Activated CD8-positive, alpha-beta memory T cell treated with anti-CD3 and anti-CD28 coated beads for 36 hours (primary cell): ENCODE measurements around the gene KIF11. TPM values are rescaled to one million over a fixed set of nuclear protein-coding genes. Genes with fewer than 3 reads are reported as not detected.
"Not testable (repeated sequence)": the region's sequence is repeated elsewhere in the genome, so short reads cannot be mapped to it uniquely, and the experiment has no call there.

ENCODE experiments used
- CTCF ChIA-PET: fragments of 350-600 bp; sonication (Branson Sonifier 250); formaldehyde crosslinking; loops from one replicate; lab custom pipeline; 2021; ENCODE audit warnings: antibody characterized with exemption; lab: Charles Lee
- POLR2A ChIA-PET: fragments of 350-600 bp; sonication (Branson Sonifier 250); formaldehyde crosslinking; loops from one replicate; lab custom pipeline; 2021; ENCODE audit warnings: antibody characterized with exemption; lab: Charles Lee
- total RNA-seq, 2 experiments: library from RNA; stranded (reverse); gene quantifications; one replicate each; pipeline ENCODE4 v1.2.3, GENCODE V29; 2021

Gene KIF11
- total RNA-seq, 2 experiments from 2014 or later, result 40.5 to 40.7 TPM

GRCh38 chr10:92574548-92575261, 18.2 kb upstream of the KIF11 start:
- POLR2A ChIA-PET, result interaction anchor here (0.6 to 2.9 kb wide), 6 partner anchors 11 to 327 kb away, joined by 3 to 23 read pairs (median 4); partner anchors contain the start of genes CPEB3, KIF11 and MARCHF5
- CTCF ChIA-PET, result interaction anchor here (0.7 to 6.9 kb wide), 8 partner anchors 18 to 113 kb away, joined by 3 to 49 read pairs (median 4); partner anchors contain the start of gene KIF11

- CTCF ChIA-PET, result interaction anchor here (0.6 to 6.9 kb wide), 5 partner anchors 11 to 1325 kb away, joined by 3 to 49 read pairs (median 3); partner anchors contain the start of gene KIF11
- POLR2A ChIA-PET, result no interaction called here
These were observed 17.0 kb upstream of the KIF11 start for GRCh38 chr10:92575961-92576360.

GRCh38 chr10:92582347-92582746, 10.6 kb upstream of the KIF11 start:
- CTCF ChIA-PET, POLR2A ChIA-PET: not testable (repeated sequence)

GRCh38 chr10:92590623-92591549, 2.0 kb upstream of the KIF11 start:
- POLR2A ChIA-PET, result interaction anchor here (0.6 to 3.0 kb wide), 5 partner anchors 11 to 300 kb away, joined by 3 to 23 read pairs (median 4); partner anchors contain the start of genes CPEB3, IDE and MARCHF5

GRCh38 chr10:92591550-92592022, 1.3 kb upstream of the KIF11 start:
- CTCF ChIA-PET, result interaction anchor here (1.0 to 1.8 kb wide), 2 partner anchors 15 to 75 kb away, joined by 3 read pairs; no protein-coding TSS in a partner anchor
- POLR2A ChIA-PET, result interaction anchor here (1.3 to 3.0 kb wide), 2 partner anchors 17 to 301 kb away, joined by 3 to 23 read pairs; partner anchors contain the start of genes CPEB3, IDE and MARCHF5

More at GRCh38 chr10:92590623-92591549, 2.0 kb upstream of the KIF11 start:
- CTCF ChIA-PET, result interaction anchor here (1.0 to 1.8 kb wide), 3 partner anchors 15 to 74 kb away, joined by 3 read pairs; no protein-coding TSS in a partner anchor

- CTCF ChIA-PET, result no interaction called here
- POLR2A ChIA-PET, result interaction anchor here (0.5 to 0.8 kb wide), 2 partner anchors 20 to 276 kb away, joined by 3 to 9 read pairs; partner anchors contain the start of gene IDE
These were observed 974 bp downstream of the KIF11 start for GRCh38 chr10:92593619-92594588.

GRCh38 chr10:92595505-92595904, 2.6 kb downstream of the KIF11 start:
- ChIA-PET POLR2A (no interaction called here), CTCF (no interaction called here)

GRCh38 chr10:92598321-92598720, 5.4 kb downstream of the KIF11 start:
- CTCF ChIA-PET, result no interaction called here
- POLR2A ChIA-PET, result no interaction called here

GRCh38 chr10:92604841-92605240, 11.9 kb downstream of the KIF11 start:
- POLR2A ChIA-PET, result no interaction called here
- CTCF ChIA-PET, result no interaction called here

- CTCF ChIA-PET, result no interaction called here
These were observed 22.6 kb downstream of the KIF11 start for GRCh38 chr10:92615515-92615914.

GRCh38 chr10:92619368-92619767, 26.4 kb downstream of the KIF11 start:
- ChIA-PET POLR2A (interaction anchor here (0.7 kb wide), 1 partner anchor 16 kb away, joined by 4 read pairs; no protein-coding TSS in a partner anchor), CTCF (interaction anchor here (0.7 kb wide), 1 partner anchor 200 kb away, joined by 3 read pairs; no protein-coding TSS in a partner anchor)

More at GRCh38 chr10:92615515-92615914, 22.6 kb downstream of the KIF11 start:
- POLR2A ChIA-PET, result no interaction called here

- CTCF ChIA-PET, result no interaction called here
- POLR2A ChIA-PET, result interaction anchor here (0.5 kb wide), 1 partner anchor 127 kb away, joined by 3 read pairs; no protein-coding TSS in a partner anchor
These were observed 35.0 kb downstream of the KIF11 start for GRCh38 chr10:92627845-92628480.

- CTCF ChIA-PET, result no interaction called here
- POLR2A ChIA-PET, result no interaction called here
These were observed 37.0 kb downstream of the KIF11 start for GRCh38 chr10:92629945-92630344.

GRCh38 chr10:92638037-92638436, 45.1 kb downstream of the KIF11 start:
- POLR2A ChIA-PET, result no interaction called here
- CTCF ChIA-PET, result no interaction called here

- ChIA-PET CTCF (no interaction called here), POLR2A (no interaction called here)
These were observed 47.2 kb downstream of the KIF11 start for GRCh38 chr10:92640107-92640506.

GRCh38 chr10:92641492-92641891, 48.6 kb downstream of the KIF11 start:
- POLR2A ChIA-PET, result no interaction called here
- CTCF ChIA-PET, result no interaction called here

GRCh38 chr10:92644921-92645320, 52.0 kb downstream of the KIF11 start:
- ChIA-PET POLR2A (no interaction called here), CTCF (no interaction called here)
